ENCODE measurements around the gene EPB41L5. TPM values are rescaled to one million over a fixed set of nuclear protein-coding genes. Genes with fewer than 3 reads are reported as not detected.
"Not testable (repeated sequence)": the region's sequence is repeated elsewhere in the genome, so short reads cannot be mapped to it uniquely, and the experiment has no call there.

EPB41L5 gene
- total and polyA plus RNA-seq, 11 donors, result 3.1 to 16.9 (median 9.8) TPM

- H3K27ac ChIP-seq, result peak overlapping the region in 1 of 12 donors; percentile 0
- intact Hi-C loops (cut with DNase I), result no loop called here
- no peaks in the 10 kb centered on the region for H3K9me3 ChIP-seq
- H3K36me3 ChIP-seq, result no peaks in the 10 kb centered on the region
- H3K27me3 ChIP-seq, result no peaks in the 10 kb centered on the region
- ATAC-seq, result no peak
- H3K4me1 ChIP-seq, result peaks cover 0 to 13% (median 0%) of the 10 kb centered on the region in 12 donors
- no peak for DNase-seq
- TF ChIP-seq POLR2A (IDR thresholded peaks at IDR 0.05) (no peak), CTCF (IDR thresholded peaks at IDR 0.05) (no peak)
- WGBS, 4 donors, result 48 to 69% (median 62%) methylated on average over 1 of the region's 1 CpG
- H3K4me3 ChIP-seq, result no peak overlapping the region
These were observed 51.8 kb downstream of the EPB41L5 start for GRCh38 chr2:120064664-120065063.

GRCh38 chr2:120066800-120067547 lies 54.1 kb downstream of the EPB41L5 start:
- 60 to 73% (median 62%) methylated on average over 6 of the region's 6 CpGs for WGBS, 4 donors
- no peak for DNase-seq
- TF ChIP-seq POLR2A (IDR thresholded peaks at IDR 0.05) (no peak), CTCF (IDR thresholded peaks at IDR 0.05) (no peak)
- Histone ChIP-seq H3K4me3 (no peak overlapping the region), H3K36me3 (no peaks in the 10 kb centered on the region), H3K27ac (peak overlapping the region in 1 of 12 donors; percentile 22), H3K9me3 (no peaks in the 10 kb centered on the region), H3K4me1 (peaks cover 0 to 13% (median 0%) of the 10 kb centered on the region in 12 donors), H3K27me3 (no peaks in the 10 kb centered on the region)
- ATAC-seq, result peak; percentile 81 to 90 (median 88)
- intact Hi-C loops (cut with DNase I), result no loop called here

GRCh38 chr2:120068040-120068658 lies 55.3 kb downstream of the EPB41L5 start:
- H3K9me3 ChIP-seq; H3K4me3 ChIP-seq; H3K36me3 ChIP-seq; intact Hi-C loops (cut with DNase I); H3K27ac ChIP-seq; DNase-seq; ATAC-seq; H3K27me3 ChIP-seq: not testable (repeated sequence)
- H3K4me1 ChIP-seq, result peaks cover 0 to 13% (median 0%) of the 10 kb centered on the region in 12 donors
- WGBS, 4 donors, result 95 to 97% (median 95%) methylated on average over 19 to 20 of the region's 20 CpGs

GRCh38 chr2:120075545-120075944 lies 62.7 kb downstream of the EPB41L5 start:
- Histone ChIP-seq H3K27ac (no peak overlapping the region), H3K9me3 (no peaks in the 10 kb centered on the region), H3K27me3 (no peaks in the 10 kb centered on the region), H3K4me3 (no peak overlapping the region), H3K36me3 (peaks cover 0 to 40% (median 0%) of the 10 kb centered on the region in 9 donors), H3K4me1 (peaks cover 0 to 5% (median 0%) of the 10 kb centered on the region in 12 donors)
- WGBS, 4 donors, result 97 to 98% (median 97%) methylated on average over 1 of the region's 1 CpG
- intact Hi-C loops (cut with DNase I), result no loop called here
- TF ChIP-seq CTCF (IDR thresholded peaks at IDR 0.05), result no peak
- no peak for TF ChIP-seq POLR2A (IDR thresholded peaks at IDR 0.05)
- ATAC-seq, result no peak
- no peak for DNase-seq
